CD4-positive, alpha-beta T cell treated with Interleukin-4 for 1 hour (primary cell): ENCODE results near the gene SUCLG2.

ENCODE experiments used
- DNase-seq, 2 donors: peaks; one replicate each; pipeline ENCODE4 v3.0.0-alpha.2; 2020 to 2022

SUCLG2 gene

GRCh38 chr3:67648701-67649100, 5.7 kb downstream of the SUCLG2 start:
- DNase-seq: no peak

- no peak for DNase-seq
Measured at GRCh38 chr3:67648229-67648628, 6.2 kb downstream of the SUCLG2 start.

GRCh38 chr3:67647390-67647878, 7.0 kb downstream of the SUCLG2 start:
- DNase-seq: no peak

- no peak for DNase-seq
Measured at GRCh38 chr3:67646586-67647234, 7.7 kb downstream of the SUCLG2 start.

- no peak for DNase-seq
Measured at GRCh38 chr3:67644827-67645226, 9.6 kb downstream of the SUCLG2 start.

GRCh38 chr3:67642734-67643133, 11.7 kb downstream of the SUCLG2 start:
- DNase-seq: no peak

GRCh38 chr3:67642190-67642589, 12.2 kb downstream of the SUCLG2 start:
- no peak for DNase-seq

GRCh38 chr3:67641451-67641850, 13.0 kb downstream of the SUCLG2 start:
- no peak for DNase-seq

GRCh38 chr3:67640023-67640660, 14.3 kb downstream of the SUCLG2 start:
- no peak for DNase-seq

- DNase-seq: no peak
Measured at GRCh38 chr3:67637255-67637900, 17.0 kb downstream of the SUCLG2 start.

- DNase-seq: no peak
Measured at GRCh38 chr3:67635806-67636205, 18.6 kb downstream of the SUCLG2 start.

- no peak for DNase-seq
Measured at GRCh38 chr3:67635257-67635656, 19.2 kb downstream of the SUCLG2 start.

GRCh38 chr3:67630666-67631362, 23.6 kb downstream of the SUCLG2 start:
- no peak for DNase-seq

- DNase-seq: no peak
Measured at GRCh38 chr3:67624687-67625086, 29.7 kb downstream of the SUCLG2 start.

GRCh38 chr3:67624078-67624477, 30.3 kb downstream of the SUCLG2 start:
- DNase-seq: no peak

GRCh38 chr3:67622652-67623051, 31.8 kb downstream of the SUCLG2 start:
- DNase-seq: no peak

- no peak for DNase-seq
Measured at GRCh38 chr3:67620869-67621268, 33.5 kb downstream of the SUCLG2 start.

GRCh38 chr3:67619991-67620390, 34.4 kb downstream of the SUCLG2 start:
- DNase-seq: no peak

- no peak for DNase-seq
Measured at GRCh38 chr3:67617518-67617917, 36.9 kb downstream of the SUCLG2 start.

- DNase-seq: no peak
Measured at GRCh38 chr3:67616046-67616445, 38.4 kb downstream of the SUCLG2 start.

GRCh38 chr3:67614195-67614594, 40.2 kb downstream of the SUCLG2 start:
- DNase-seq: no peak

GRCh38 chr3:67610458-67610857, 44.0 kb downstream of the SUCLG2 start:
- DNase-seq: no peak

- no peak for DNase-seq
Measured at GRCh38 chr3:67609709-67610108, 44.7 kb downstream of the SUCLG2 start.

GRCh38 chr3:67608034-67608433, 46.4 kb downstream of the SUCLG2 start:
- DNase-seq: no peak
